Activated CD4-positive, alpha-beta T cell treated with anti-CD3 and anti-CD28 coated beads for 48 hours (primary cell): Measurements from ENCODE around the gene GAS2L2.
"Not testable (repeated sequence)": the region's sequence is repeated elsewhere in the genome, so short reads cannot be mapped to it uniquely, and the experiment has no call there.

Experiments used
- DNase-seq: peaks from one replicate; pipeline ENCODE4 v3.0.0-alpha.2; 2020

GAS2L2 gene

DNA sequence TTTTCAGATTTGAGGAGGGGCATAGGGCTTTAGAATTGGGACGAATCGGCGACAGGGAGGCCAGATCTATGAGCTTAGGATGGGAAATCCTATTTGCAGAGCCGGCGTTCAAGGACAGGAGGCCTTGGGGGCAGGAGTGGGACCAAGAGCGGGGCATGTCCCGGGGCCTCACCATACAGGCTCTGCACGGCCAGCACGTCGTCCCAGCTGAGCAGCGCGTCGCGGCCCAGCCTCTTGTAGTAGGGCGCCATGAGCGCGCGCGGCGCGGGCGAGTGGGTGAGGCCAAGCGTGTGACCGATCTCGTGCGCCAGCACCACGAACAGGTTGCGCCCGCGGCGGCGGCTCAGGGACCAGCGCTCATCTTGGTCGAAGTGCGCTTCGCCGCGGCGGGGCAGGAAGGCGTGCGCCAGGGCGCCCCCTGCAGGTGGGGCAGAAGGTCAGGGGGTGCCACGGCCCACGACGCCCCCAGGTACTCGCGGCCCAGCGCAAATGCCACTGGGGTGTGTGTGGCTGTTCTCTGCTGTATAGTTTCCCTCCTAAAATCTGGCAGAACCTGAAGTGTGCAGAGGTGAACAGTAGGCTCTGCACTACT lies 17.0 kb upstream of the GAS2L2 start:
- no peak for DNase-seq

DNA sequence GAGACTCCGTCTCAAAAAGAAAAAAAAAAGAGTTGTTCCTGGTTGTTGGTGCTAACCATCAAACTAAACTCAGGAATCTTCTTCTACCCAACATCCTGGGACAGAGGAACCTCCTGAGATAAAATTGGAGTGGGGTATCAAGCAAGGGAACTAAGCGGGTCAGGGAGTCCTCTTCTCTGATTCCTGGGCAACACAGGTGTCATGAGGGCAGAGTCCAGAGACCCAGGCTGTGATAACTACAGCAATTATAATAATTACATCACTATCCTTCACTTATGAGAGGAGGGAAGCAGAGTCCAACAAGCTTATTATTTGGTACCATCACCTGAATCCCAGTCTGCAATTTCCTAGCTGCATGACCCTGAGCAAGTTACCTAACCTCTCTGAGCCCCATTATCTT lies 15.8 kb upstream of the GAS2L2 start:
- DNase-seq = no peak

GRCh38 chr17:35766903-35767510 lies 14.0 kb upstream of the GAS2L2 start:
- DNase-seq = peak; percentile 35

DNA sequence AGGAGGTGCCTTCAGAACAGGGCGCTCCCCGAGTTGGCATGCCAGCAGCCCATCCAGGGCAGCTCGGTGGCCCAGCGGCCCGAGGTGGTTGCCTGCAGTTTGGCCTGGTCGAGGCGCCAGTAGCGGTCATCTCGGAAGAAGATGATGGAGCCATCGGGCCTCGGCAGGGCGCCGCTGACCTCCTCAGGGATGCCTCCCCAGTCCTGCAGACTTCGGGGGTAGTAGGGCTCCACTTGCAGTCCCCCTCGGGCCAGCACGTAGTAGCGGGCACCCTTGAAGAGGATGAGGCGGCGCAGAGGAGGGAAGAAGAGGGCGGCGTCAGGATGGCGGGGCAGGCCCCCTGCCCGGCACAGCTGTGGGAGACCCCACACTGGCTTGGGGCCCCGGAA lies 13.4 kb upstream of the GAS2L2 start:
- no peak for DNase-seq

DNA sequence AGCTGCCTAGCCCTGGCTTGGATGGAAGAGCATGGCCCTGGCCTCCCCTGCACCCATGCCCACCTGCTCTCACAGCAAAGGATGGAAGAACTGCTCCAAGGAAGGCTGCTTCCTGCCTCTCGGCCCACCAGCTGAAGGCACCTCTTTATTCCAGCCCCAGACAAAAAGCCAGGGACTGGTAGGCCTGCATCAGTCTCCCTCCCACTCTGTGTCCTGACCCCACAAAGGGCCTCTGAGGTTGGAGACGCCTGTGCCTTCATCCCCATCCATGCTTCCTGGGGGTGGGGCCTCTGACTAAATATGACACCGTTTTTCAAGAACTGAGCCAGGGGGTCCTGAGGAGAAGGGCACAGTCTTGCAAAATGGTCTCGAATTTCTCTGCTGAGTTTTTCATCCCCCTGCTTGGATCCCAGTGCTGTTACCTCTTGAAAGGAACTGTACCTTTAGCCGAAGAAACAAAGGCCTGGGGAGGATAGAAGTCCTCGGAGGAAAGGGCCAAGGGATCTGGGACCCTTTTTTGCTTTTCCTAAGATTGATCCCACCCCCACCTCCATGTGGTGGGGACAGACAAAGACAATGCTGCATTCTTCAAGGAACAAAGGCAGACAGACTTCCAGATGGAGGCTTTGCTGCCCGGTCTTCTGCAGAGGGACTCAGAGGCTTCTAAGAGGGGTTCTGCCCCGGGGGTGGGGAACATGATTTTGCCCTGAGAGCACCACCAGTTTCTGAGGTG lies 12.9 kb upstream of the GAS2L2 start:
- DNase-seq = no peak

GRCh38 chr17:35765086-35765710 lies 12.2 kb upstream of the GAS2L2 start:
- no peak for DNase-seq

DNA sequence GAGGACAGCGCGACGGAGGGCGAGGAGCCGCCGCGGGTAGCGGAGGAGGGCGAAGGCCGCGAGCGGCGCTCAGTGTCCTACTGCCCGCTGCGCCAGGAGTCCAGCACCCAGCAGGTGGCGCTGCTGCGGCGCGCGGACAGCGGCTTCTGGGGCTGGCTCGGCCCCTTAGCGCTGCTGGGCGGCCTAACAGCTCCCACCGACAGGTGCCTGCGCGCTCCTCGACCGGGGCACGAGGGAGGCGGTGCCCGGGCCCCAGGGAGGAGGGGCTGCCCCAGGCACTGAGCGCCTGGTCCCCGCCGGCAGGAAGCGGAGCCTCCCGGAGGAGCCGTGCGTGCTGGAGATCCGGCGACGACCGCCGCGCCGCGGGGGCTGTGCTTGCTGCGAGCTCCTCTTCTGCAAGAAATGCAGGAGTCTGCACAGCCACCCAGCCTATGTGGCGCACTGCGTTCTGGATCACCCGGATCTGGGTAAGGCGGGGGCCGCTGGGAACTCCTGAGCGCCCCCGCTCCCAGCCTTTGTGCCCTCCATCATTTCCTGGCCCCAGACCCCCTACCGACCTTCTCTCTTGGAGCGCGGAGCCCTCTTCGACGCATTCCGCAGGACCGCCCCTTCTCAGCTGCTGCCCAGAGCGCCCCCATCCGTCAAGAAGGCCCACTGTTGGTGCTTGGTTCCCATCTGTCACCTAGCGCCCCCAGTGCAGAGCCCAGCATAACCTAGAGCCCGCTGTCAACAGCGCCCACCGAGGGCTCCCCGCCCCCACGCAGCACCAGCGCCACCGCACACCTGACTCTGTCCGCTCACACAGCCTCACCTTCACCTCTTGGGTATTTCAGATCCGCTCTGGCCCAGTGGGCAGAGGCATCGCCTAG lies 11.3 kb upstream of the GAS2L2 start:
- DNase-seq = peak; percentile 91

GRCh38 chr17:35763767-35764122 lies 10.7 kb upstream of the GAS2L2 start:
- DNase-seq = no peak

- no peak for DNase-seq
These were observed 8.6 kb upstream of the GAS2L2 start for GRCh38 chr17:35761601-35762000.

DNA sequence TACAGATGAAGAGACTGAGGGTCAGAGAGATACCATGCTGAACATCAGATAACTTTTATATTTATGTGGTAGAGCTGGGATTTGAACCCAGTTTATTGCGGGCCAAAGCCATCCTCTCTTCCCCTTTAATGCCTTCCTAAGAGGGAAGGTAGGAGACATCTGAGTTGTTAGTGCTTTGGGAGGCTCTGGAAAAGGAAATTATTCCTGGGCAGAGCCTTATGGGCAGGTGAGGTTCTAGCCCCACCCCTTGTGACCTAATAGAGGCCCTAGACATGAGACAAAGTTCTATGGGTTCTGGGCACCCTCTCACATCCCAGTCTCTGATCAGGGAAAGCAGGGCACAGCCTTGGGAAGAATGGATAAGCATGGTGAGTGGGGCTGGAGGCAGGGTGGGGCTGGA lies 7.5 kb upstream of the GAS2L2 start, which contains the start of gene C17orf50:
Gene C17orf50, plus strand, starts transcription at position 301 of the 400 bp plus-strand sequence. Its CDS starts 55 bp downstream, at position 356.
- no peak for DNase-seq

DNA sequence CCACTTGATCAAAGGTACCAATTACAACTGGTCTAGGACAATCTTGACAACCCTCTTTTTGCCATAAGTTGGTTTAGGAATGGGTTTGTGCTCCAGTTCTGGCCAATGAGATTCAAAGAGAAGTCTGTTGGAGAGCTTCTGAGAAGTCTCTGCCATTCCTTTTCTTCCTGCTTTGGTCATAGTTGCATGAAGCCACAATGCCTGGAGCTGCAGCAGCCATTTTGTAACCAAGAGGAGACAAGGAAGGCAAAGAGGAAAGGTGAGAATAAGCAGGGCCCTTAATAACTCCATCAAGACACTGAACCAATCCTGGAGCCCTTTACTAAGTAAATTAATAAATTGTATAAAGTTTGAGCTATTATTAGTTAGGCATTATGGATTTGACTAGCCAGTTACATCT lies 4.2 kb upstream of the GAS2L2 start:
- DNase-seq = no peak

GRCh38 chr17:35752471-35752870 lies 568 bp downstream of the GAS2L2 start:
- no peak for DNase-seq

DNA sequence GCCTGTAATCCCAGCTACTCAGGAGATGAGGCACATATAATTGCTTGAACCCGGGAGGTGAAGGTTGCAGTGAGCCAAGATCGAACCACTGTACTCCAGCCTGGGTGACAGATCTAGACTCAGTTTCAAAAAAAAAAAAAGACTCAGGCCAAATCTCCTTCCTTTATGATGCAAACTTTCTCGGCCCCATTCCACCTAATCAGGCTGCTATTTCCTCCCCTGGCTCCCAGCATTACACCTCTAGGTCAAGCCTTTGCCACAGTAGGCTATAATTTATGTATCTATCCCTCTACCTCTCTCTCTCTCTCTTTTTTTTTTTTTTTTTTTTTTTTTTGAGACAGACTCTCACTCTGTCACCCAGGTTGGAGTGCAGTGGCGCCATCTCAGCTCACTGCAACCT lies 1.5 kb downstream of the GAS2L2 start:
- not testable (repeated sequence) for DNase-seq

DNA sequence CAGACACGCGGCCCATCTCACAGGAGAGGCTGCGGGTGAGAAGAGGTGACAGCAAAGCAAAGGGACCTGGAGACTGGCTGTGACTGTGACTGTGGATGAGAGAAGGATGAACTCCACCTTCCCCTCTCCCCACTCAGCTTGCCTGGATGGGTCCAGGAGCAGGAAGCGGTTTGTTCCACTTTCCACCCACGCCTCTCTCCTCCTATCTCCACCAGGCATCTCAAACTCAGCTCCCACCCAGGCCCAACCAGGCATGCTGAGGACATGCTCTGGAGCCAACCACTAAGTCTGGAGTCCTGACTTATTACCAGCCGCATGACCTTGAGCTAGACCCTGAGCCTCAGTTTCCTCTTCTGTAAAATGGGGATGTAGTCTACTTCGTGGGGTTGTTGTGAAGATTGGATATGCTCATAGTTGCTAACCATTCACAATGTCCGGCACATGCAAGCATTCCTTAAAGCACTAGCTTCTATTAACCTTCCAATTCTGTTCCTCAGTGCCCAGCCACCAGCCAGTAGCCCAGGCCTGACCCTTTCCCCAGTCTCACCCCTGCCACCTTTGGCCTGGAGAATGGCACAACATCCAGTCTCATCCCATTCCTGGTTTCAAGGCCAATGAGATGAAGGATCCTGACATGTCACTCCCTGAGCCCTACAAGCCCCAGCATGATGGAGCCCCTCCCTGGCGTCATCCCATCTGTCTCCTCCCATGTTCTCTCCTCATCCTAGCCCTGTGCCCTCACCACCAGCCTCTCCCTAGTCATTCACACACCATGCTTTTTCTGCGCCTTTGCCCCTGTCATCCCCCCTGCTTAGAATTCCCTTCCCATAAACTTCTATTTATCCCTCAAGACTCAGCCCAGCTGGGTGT lies 2.3 kb downstream of the GAS2L2 start:
- no peak for DNase-seq

DNA sequence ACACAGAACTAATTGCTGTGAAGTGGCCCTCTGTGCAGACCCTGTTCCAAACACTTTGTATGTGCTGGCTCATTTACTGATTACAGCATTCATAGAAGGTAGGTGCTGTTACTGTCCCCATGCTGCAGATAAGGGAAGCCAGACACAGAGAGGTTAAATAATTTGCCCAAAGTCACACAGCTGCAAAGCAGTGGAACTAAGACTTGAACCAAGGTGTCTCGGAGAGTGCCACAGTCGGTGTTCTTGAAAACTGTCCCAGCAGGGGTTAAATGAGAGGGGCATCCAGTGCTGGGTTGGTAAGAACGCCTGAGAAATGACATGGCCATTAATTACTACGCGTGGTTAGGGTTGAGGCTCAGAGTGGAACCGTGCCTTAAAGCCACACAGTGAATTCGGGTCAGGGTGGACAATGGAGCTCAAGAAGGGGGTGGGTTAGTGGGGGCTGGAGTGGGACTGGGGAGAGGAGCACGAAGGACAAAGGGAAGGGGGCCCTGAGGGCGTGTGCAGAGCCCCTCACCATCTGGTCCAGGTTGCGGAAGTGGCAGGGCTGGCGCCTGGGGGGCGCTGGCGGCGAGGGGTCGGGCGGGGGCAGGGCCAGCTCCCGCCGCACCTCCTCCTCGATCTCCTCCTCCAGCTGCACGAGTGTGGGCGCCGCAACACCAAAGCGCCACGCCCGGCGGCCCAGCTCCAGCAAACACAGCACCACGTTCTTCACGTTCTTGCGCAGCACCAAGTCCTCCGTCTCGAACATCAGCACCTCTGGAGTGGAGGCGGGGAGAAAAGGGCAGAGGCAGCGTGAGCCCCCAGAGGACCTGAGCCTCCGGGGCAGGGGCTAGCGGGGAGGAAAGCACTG lies 3.3 kb downstream of the GAS2L2 start:
- peak; percentile 43 for DNase-seq

DNA sequence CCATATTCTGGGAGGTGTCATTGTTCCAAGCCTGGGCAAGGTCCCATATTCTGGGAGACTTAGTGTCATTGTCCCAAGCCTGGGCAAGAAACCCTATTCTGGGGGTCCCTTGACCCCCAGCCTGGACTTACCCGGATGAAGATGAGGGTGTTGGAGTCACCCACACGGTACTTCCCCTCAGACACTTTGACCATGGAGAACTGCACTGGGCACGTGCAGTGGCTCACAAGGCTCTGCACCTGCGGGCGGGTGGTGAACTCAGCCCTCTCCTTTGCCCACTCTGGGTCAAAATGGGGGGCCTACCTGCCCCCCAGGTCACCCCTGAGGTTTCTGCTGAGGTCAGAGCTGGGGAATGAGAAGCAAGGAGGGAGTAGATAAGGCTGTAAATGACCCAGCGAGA lies 4.1 kb downstream of the GAS2L2 start:
- no peak for DNase-seq

DNA sequence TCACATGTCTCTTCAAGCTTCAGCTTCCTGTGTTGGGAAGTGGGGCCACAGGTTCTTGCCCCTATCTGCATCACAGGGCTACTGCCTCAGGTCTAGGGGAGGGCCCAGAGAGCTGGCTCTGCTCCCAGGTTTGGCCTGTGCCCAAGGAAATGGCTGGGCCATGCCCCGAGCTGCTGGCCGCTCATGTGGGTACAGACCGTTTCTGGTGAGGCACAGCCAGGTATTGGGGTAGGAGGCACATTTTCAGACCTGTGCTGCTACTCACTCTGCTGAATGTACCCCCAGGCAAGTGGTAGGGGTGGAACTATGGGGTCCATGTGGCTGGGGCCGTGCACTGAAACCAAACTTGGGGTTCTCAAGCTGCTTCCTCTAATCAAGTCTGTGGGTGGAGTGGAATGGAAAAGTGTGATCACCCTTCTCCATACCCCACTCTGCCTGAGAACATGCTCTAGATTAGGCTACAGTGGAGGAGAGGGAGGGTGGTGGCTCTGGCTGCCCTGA lies 4.6 kb downstream of the GAS2L2 start:
- DNase-seq = no peak

DNA sequence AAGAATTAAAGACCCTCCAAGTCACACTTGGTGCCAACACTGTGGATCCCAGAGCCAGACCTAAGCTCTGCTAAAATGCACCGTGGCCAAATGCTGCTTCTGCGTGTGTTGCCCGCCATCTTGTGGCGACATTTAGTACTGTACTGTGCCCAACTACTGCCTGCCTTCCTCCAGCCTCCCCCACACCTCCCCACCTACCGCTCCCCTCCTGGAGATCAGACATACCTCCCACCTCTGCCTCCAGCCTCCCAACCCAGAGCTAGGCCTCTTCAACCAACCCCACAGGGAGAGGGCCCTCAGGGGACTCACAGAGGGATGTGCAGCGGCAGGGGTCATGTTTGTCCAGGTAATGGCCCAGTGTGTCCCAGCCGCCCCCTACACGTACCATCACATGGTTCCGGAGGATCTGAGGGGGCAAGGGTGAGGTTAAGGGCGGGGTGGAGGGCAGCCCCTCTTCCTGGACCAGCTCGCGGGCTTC lies 5.5 kb downstream of the GAS2L2 start:
- peak; percentile 87 for DNase-seq

- DNase-seq = no peak
These were observed 7.2 kb downstream of the GAS2L2 start for GRCh38 chr17:35745749-35746320.

GRCh38 chr17:35745246-35745645 lies 7.8 kb downstream of the GAS2L2 start:
- no peak for DNase-seq
